ENCODE measurements around the gene PDGFRB. TPM values are rescaled to one million over a fixed set of nuclear protein-coding genes. Genes with fewer than 3 reads are reported as not detected.

PDGFRB gene
- total and polyA plus RNA-seq, 10 of the 15 experiments (the other 5 are each of a cell fraction or from before 2014, with no cell fraction given) = 0.02 to 3.0 (median 1.0) TPM

DNA sequence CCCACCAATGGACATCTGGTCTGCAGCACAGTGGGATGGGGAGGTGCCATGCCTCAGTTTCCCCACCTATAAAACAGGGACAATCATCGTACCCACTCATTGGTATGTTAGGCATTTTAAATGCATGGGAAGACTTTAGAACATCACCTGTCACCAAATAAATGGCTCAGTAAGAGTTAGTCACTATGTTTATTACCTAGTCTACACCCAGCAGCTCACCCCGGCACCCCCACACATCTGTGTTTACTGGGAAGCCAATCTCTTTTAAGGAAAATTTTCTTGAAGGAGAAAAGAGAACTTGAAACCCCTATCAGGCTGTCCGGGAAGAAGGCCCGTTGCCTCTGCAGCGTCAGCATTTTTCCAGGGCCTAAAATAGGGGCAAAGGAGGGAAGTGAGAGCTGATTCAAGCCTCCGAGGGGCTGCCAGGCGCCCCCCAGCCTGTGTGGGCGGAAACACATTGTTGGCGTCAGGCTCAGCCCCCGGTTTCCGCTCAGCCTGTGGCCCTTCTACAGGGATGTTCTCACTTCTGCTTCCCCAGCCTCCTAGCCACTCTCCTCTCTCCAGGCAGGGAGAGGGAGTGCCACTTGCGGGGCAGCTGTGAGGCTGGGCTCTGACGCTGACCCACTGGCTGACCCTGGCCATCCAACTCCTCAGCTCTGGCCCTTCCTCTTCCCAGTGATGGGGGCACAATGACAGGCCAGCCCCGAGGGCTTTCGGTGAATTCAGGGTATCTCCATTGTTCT lies 73.9 kb downstream of the PDGFRB start (continued):
- TF ChIP-seq ZNF687 (IDR thresholded peaks at IDR 0.05) (no peak), SMAD1 (IDR thresholded peaks at IDR 0.05; ENCODE audit: low read depth, partially characterized antibody) (no peak), YY1 (IDR thresholded peaks at IDR 0.05; ENCODE audit: low read depth, low read length) (no peak), JUND (IDR thresholded peaks at IDR 0.05; ENCODE audit: low read depth, low read length) (no peak), ATF7 (IDR thresholded peaks at IDR 0.05; ENCODE audit: low read depth) (peak; percentile 72)

DNA sequence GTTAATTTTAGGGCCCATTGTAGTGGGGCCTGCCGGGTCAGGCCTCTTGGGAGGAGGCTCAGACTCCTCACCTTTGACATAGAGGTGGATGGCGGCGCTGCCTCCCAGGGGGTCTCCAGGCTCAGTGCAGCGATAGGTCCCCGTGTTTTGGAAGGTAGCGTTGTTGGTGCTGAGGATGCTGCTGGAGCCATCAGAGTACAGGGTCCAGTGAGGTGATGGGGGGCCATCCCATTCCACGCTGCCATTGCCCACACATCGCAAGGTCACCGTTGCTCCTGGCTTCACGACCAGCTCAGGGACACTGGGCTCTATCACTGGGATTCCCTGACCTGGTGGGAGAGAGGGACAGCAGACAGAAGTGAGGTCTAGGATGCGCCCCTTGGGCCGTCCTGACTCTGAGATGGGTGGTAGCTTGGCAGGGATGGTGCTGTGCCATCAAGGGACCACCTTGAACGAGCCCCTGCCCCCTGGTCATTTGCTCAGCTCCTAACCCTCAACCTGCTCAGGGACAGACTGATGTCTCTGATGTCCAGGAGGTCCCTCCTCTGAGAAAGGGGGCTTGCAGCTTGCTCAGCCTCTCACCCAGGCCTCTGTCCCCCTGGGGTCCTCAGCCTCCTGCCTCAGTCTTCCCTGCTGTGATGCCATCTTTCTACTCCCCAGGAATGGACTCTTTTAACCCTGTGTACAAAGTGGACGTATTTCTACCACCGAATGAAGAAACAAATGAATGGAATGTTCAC lies 74.8 kb downstream of the PDGFRB start:
- Histone ChIP-seq H3K4me3 (no peak overlapping the region), H3K27ac (ENCODE audit: control insufficient read depth, insufficient read depth) (no peak overlapping the region), H3K79me2 (ENCODE audit: control insufficient read depth, insufficient read depth, low read length) (no peaks in the 10 kb centered on the region), H2AFZ (ENCODE audit: control insufficient read depth, low read depth, low read length) (no peak overlapping the region), H4K20me1 (ENCODE audit: control insufficient read depth, insufficient read depth) (no peaks in the 10 kb centered on the region), H3K27me3 (replicated peaks in 1 of 2; ENCODE audit: control insufficient read depth in 2 of 2, insufficient read depth in 2 of 2, low read length in 1 of 2) (no peaks in the 10 kb centered on the region), H3K9me3 (replicated peaks; ENCODE audit: control insufficient read depth, insufficient read depth, low read length) (no peaks in the 10 kb centered on the region), H3K4me2 (ENCODE audit: control insufficient read depth, insufficient read depth) (no peak overlapping the region), H3K36me3 (ENCODE audit: control insufficient read depth in 2 of 2, insufficient read depth in 2 of 2, low read length in 1 of 2) (no peaks in the 10 kb centered on the region), H3K4me1 (ENCODE audit: control insufficient read depth, insufficient read depth, low read length) (peaks cover 20% of the 10 kb centered on the region), H3K9ac (ENCODE audit: control insufficient read depth, insufficient read depth, low read length) (no peak overlapping the region)
- SMC1A ChIA-PET (ENCODE audit: uncharacterized antibody, unreplicated experiment) = interaction anchor here (1.4 to 1.7 kb wide), 2 partner anchors 13 to 15 kb away, joined by 4 to 6 read pairs; no protein-coding TSS in a partner anchor
- POLR2A ChIA-PET = interaction anchor here (0.7 to 1.1 kb wide), 2 partner anchors 31 to 75 kb away, joined by 3 to 4 read pairs; partner anchors contain the start of gene PDGFRB
- FAIRE-seq (no peak), DNase-seq (ENCODE audit: low read depth, low spot score) (no peak), ATAC-seq (no peak)
- in situ Hi-C loops (cut with MboI) (no loop called here), intact Hi-C loops (cut with micrococcal nuclease; ENCODE audit: unreplicated experiment) (no loop called here)
- no peak for TF ChIP-seq IRF4 (IDR thresholded peaks at IDR 0.05; ENCODE audit: low read depth, low read length)
- no peak for TF ChIP-seq POLR2A (IDR thresholded peaks at IDR 0.05; ENCODE audit: low read depth, low read length)
- TF ChIP-seq DPF2 (IDR thresholded peaks at IDR 0.05) = no peak
- no peak for TF ChIP-seq PAX8 (IDR thresholded peaks at IDR 0.05)
- no peak for TF ChIP-seq HDGF (IDR thresholded peaks at IDR 0.05)
- TF ChIP-seq CBX3 (IDR thresholded peaks at IDR 0.05; ENCODE audit: borderline replicate concordance, low read depth) = no peak
- RAD21 ChIA-PET (ENCODE audit: unreplicated experiment) = no interaction called here
- BruUV-seq (replicated peaks) = no TSS peak
- CTCF ChIA-PET = interaction anchor here (0.6 to 1.5 kb wide), 4 partner anchors 9 to 19 kb away, joined by 3 read pairs; no protein-coding TSS in a partner anchor
- WGBS (ENCODE audit: insufficient coverage, insufficient replicate concordance, low lambda C conversion rate, missing lambda C conversion rate) = 56% methylated on average over 15 of the region's 15 CpGs
